ENCODE results near the gene KCNN3.

DNA sequence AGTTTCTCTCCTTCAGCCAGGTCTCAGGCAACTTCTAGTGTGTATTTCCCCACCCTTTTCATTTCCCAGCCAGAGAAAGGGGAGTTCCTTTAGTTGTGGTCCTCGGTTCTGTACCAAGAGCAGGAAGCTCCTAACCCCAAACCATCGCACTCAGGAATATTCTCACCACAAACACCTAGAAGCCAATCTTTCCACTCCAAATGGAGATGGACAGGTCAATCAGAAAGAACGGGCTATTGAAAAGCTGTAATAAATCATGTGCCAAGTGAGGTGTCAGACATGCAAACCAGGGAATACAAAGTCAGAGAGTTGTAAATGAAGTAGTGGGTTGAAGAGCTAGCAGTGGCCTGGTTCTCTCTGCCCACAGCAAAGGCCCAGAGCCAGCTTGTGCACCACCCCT is 77.2 kb downstream of the KCNN3 start:
- no peak for TF ChIP-seq POLR2AphosphoS5 (IDR thresholded peaks at IDR 0.05; ENCODE audit: low read depth, low read length)
- TF ChIP-seq POLR2A (IDR thresholded peaks at IDR 0.05; ENCODE audit: low read depth, low read length) = no peak

Data from GM12891 (cell line).